ENCODE results near the gene IL16.

IL16 gene

DNA sequence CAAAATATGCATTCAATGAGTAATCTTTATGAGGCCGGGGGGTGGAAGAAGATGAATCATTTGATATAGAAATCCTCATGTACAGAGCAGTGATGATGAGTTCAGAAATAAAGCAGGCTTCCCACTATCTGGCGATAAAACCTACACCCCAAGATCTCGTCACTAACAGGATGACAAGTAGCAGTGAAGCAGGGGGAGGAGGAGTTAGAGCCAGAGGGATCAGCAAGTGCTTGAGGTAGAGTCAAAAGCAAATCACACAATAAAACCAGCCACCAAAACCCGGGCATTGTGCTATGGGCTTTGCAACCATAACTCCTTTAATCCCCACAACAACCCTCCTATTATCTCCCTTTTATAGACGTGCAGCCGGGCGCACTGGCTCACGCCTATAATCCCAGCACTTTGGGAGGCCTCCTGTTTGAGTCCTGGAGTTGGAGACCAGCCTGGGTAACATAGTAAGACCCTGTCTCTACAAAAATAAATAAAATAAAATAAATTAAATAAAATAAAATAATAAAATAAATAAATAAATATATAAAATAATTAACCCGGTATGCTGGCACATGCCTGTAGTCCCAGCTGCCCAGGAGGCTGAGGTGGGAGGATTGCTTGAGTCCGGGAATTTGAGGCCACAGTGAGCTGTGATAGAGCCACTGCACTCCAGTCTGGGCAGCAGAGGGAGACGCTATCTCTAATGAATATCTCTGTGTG, 74.3 kb downstream of the IL16 start:
- Histone ChIP-seq H3K27me3 (ENCODE audit: control insufficient read depth in 5 of 5, insufficient read depth in 4 of 5, low read length in 5 of 5) (no peaks in the 10 kb centered on the region), H3K9ac (ENCODE audit: low read length in 5 of 5) (no peak overlapping the region), H3K36me3 (ENCODE audit: control insufficient read depth in 5 of 5, insufficient read depth in 5 of 5, low read length in 5 of 5) (peaks cover 0 to 61% (median 51%) of the 10 kb centered on the region in 5 donors), H3K4me1 (ENCODE audit: control insufficient read depth in 5 of 5, insufficient read depth in 5 of 5, low read length in 5 of 5) (peaks cover 1 to 15% (median 11%) of the 10 kb centered on the region in 5 donors), H3K4me3 (ENCODE audit: low read depth in 1 of 5, low read length in 5 of 5) (no peak overlapping the region), H3K27ac (ENCODE audit: low read depth, low read length) (no peak overlapping the region), H3K9me3 (ENCODE audit: control insufficient read depth in 5 of 5, low read length in 5 of 5) (no peaks in the 10 kb centered on the region)

DNA sequence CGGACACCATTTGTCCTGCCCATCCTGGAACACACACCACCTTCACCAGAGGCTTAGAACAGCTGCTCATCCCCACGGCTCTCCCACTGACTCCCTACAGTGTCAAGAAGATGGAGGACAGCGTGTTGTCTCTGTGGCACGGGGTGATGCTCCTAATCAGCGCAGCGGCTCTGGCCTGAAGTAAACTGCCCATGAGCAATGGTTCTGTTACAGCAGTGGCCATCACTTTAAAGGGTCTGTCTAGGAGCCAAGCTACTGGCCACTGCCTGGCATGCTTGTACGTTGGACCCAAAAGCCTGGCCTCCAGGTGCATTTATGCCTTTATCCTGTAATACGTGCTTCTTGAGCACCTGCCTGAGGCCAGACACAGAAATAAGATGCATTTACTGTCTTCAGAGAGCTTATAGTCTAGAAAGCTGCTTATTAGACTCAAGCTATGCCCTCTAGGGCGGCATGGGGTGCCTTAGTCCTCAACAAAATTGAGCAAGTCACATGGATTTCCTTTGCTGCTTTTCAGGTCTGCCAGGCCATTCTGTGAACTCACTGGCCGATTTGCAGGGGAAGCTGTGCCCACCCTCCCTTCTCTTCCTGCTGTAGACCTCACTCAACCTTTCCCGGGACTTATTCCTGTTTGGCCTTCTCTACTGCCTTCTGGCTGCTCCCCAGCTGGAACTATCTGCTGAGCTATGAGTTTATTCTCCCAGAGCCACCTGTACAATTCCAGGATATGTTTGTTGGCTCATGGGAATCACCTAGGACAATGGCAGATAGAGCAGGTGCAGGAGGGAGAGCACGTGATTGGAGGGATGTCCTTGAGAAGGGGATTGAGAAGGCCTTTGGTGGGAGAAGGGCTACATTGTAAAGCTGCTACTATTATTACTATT, 75.3 kb downstream of the IL16 start:
- Histone ChIP-seq H3K4me3 (ENCODE audit: low read depth in 1 of 5, low read length in 5 of 5) (no peak overlapping the region), H3K4me1 (ENCODE audit: control insufficient read depth in 5 of 5, insufficient read depth in 5 of 5, low read length in 5 of 5) (peaks cover 0 to 11% (median 7%) of the 10 kb centered on the region in 5 donors), H3K27me3 (ENCODE audit: control insufficient read depth in 5 of 5, insufficient read depth in 4 of 5, low read length in 5 of 5) (no peaks in the 10 kb centered on the region), H3K9me3 (ENCODE audit: control insufficient read depth in 5 of 5, low read length in 5 of 5) (peaks cover 0 to 4% (median 0%) of the 10 kb centered on the region in 5 donors), H3K36me3 (ENCODE audit: control insufficient read depth in 5 of 5, insufficient read depth in 5 of 5, low read length in 5 of 5) (peaks cover 0 to 57% (median 47%) of the 10 kb centered on the region in 5 donors), H3K27ac (ENCODE audit: low read depth, low read length) (no peak overlapping the region), H3K9ac (ENCODE audit: low read length in 5 of 5) (no peak overlapping the region)

- no peaks in the 10 kb centered on the region for H3K27me3 ChIP-seq (ENCODE audit: control insufficient read depth in 5 of 5, insufficient read depth in 4 of 5, low read length in 5 of 5)
- no peak overlapping the region for H3K27ac ChIP-seq (ENCODE audit: low read depth, low read length)
- peaks cover 0 to 46% (median 40%) of the 10 kb centered on the region in 5 donors for H3K36me3 ChIP-seq (ENCODE audit: control insufficient read depth in 5 of 5, insufficient read depth in 5 of 5, low read length in 5 of 5)
- H3K9ac ChIP-seq (ENCODE audit: low read length in 5 of 5), result no peak overlapping the region
- no peak overlapping the region for H3K4me3 ChIP-seq (ENCODE audit: low read depth in 1 of 5, low read length in 5 of 5)
- H3K9me3 ChIP-seq (ENCODE audit: control insufficient read depth in 5 of 5, low read length in 5 of 5), result peaks cover 0 to 6% (median 4%) of the 10 kb centered on the region in 5 donors
- peaks cover 0 to 11% (median 7%) of the 10 kb centered on the region in 5 donors for H3K4me1 ChIP-seq (ENCODE audit: control insufficient read depth in 5 of 5, insufficient read depth in 5 of 5, low read length in 5 of 5)
Measured at GRCh38 chr15:81273200-81273599, 76.5 kb downstream of the IL16 start.

- H3K27ac ChIP-seq (ENCODE audit: low read depth, low read length), result no peak overlapping the region
- H3K36me3 ChIP-seq (ENCODE audit: control insufficient read depth in 5 of 5, insufficient read depth in 5 of 5, low read length in 5 of 5), result peaks cover 0 to 46% (median 38%) of the 10 kb centered on the region in 5 donors
- H3K4me1 ChIP-seq (ENCODE audit: control insufficient read depth in 5 of 5, insufficient read depth in 5 of 5, low read length in 5 of 5), result peaks cover 0 to 11% (median 7%) of the 10 kb centered on the region in 5 donors
- H3K27me3 ChIP-seq (ENCODE audit: control insufficient read depth in 5 of 5, insufficient read depth in 4 of 5, low read length in 5 of 5), result no peaks in the 10 kb centered on the region
- H3K9me3 ChIP-seq (ENCODE audit: control insufficient read depth in 5 of 5, low read length in 5 of 5), result peaks cover 0 to 6% (median 4%) of the 10 kb centered on the region in 5 donors
- H3K4me3 ChIP-seq (ENCODE audit: low read depth in 1 of 5, low read length in 5 of 5), result no peak overlapping the region
- H3K9ac ChIP-seq (ENCODE audit: low read length in 5 of 5), result no peak overlapping the region
Measured at GRCh38 chr15:81273855-81274254, 77.2 kb downstream of the IL16 start.

DNA sequence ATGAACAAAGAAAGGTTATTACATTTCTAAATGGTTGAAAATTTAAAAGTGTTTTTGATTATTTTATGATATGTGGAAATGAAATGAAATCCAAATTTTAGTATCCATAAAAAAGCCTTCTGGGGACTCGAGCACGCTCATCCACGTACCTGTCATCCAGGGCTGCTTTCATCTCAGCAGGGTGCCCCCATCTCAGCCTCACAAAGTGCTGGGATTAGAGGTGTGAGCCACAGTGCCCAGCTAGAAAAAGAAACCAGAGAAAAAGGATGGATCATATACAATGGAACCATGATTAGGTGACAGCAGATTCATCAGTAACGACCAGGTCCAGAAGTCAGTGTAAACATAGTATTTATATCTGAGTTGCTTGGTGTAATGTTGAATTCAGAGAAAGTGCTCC, 77.6 kb downstream of the IL16 start:
- Histone ChIP-seq H3K36me3 (ENCODE audit: control insufficient read depth in 5 of 5, insufficient read depth in 5 of 5, low read length in 5 of 5) (peaks cover 2 to 42% (median 37%) of the 10 kb centered on the region in 5 donors), H3K4me1 (ENCODE audit: control insufficient read depth in 5 of 5, insufficient read depth in 5 of 5, low read length in 5 of 5) (peaks cover 0 to 11% (median 7%) of the 10 kb centered on the region in 5 donors), H3K9ac (ENCODE audit: low read length in 5 of 5) (no peak overlapping the region), H3K27me3 (ENCODE audit: control insufficient read depth in 5 of 5, insufficient read depth in 4 of 5, low read length in 5 of 5) (no peaks in the 10 kb centered on the region), H3K27ac (ENCODE audit: low read depth, low read length) (no peak overlapping the region), H3K4me3 (ENCODE audit: low read depth in 1 of 5, low read length in 5 of 5) (no peak overlapping the region), H3K9me3 (ENCODE audit: control insufficient read depth in 5 of 5, low read length in 5 of 5) (peaks cover 0 to 6% (median 4%) of the 10 kb centered on the region in 5 donors)

- no peak overlapping the region for H3K9ac ChIP-seq (ENCODE audit: low read length in 5 of 5)
- H3K36me3 ChIP-seq (ENCODE audit: control insufficient read depth in 5 of 5, insufficient read depth in 5 of 5, low read length in 5 of 5), result peaks cover 3 to 42% (median 39%) of the 10 kb centered on the region in 5 donors
- no peak overlapping the region for H3K27ac ChIP-seq (ENCODE audit: low read depth, low read length)
- H3K9me3 ChIP-seq (ENCODE audit: control insufficient read depth in 5 of 5, low read length in 5 of 5), result peaks cover 0 to 6% (median 4%) of the 10 kb centered on the region in 5 donors
- no peak overlapping the region for H3K4me3 ChIP-seq (ENCODE audit: low read depth in 1 of 5, low read length in 5 of 5)
- H3K4me1 ChIP-seq (ENCODE audit: control insufficient read depth in 5 of 5, insufficient read depth in 5 of 5, low read length in 5 of 5), result peaks cover 0 to 19% (median 8%) of the 10 kb centered on the region in 5 donors
- H3K27me3 ChIP-seq (ENCODE audit: control insufficient read depth in 5 of 5, insufficient read depth in 4 of 5, low read length in 5 of 5), result no peaks in the 10 kb centered on the region
Measured at GRCh38 chr15:81274931-81275707, 78.4 kb downstream of the IL16 start.

DNA sequence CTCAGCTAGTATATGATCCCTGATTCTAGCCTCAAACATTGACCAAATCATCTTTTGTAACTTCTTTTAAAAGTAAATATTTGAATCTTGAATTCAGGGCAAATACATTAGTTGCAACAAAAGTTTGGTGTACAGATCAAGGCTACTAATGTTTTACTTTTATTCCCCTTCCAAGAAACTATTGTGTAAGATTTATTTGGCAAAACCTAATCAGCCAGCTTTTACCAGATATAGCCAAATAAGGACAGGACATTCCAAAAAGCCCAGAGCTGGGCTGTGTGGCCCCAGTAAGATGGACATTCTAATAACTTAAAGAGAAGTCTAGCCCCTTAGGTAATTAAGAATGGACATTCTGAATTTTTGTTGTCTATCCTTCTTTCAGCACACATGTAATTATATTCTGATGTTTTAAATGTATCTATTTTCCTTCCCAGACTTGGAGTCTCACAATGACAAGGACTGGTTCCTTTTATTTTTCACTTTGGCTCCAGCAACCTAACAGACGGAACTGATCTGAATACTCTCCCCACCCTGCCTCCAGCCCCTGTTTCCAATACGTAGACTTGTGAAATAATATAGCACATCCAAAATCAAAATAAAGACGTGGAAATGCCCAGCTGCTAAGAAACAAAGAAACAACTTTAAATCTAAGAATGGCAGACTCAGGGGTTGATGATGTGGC, 79.2 kb downstream of the IL16 start:
- H3K4me1 ChIP-seq (ENCODE audit: control insufficient read depth in 5 of 5, insufficient read depth in 5 of 5, low read length in 5 of 5), result peaks cover 0 to 20% (median 8%) of the 10 kb centered on the region in 5 donors
- H3K36me3 ChIP-seq (ENCODE audit: control insufficient read depth in 5 of 5, insufficient read depth in 5 of 5, low read length in 5 of 5), result peaks cover 3 to 41% (median 37%) of the 10 kb centered on the region in 5 donors
- peaks cover 0 to 6% (median 4%) of the 10 kb centered on the region in 5 donors for H3K9me3 ChIP-seq (ENCODE audit: control insufficient read depth in 5 of 5, low read length in 5 of 5)
- no peak overlapping the region for H3K4me3 ChIP-seq (ENCODE audit: low read depth in 1 of 5, low read length in 5 of 5)
- no peak overlapping the region for H3K9ac ChIP-seq (ENCODE audit: low read length in 5 of 5)
- no peaks in the 10 kb centered on the region for H3K27me3 ChIP-seq (ENCODE audit: control insufficient read depth in 5 of 5, insufficient read depth in 4 of 5, low read length in 5 of 5)
- H3K27ac ChIP-seq (ENCODE audit: low read depth, low read length), result no peak overlapping the region

- Histone ChIP-seq H3K4me1 (ENCODE audit: control insufficient read depth in 5 of 5, insufficient read depth in 5 of 5, low read length in 5 of 5) (peaks cover 0 to 23% (median 8%) of the 10 kb centered on the region in 5 donors), H3K27ac (ENCODE audit: low read depth, low read length) (no peak overlapping the region), H3K4me3 (ENCODE audit: low read depth in 1 of 5, low read length in 5 of 5) (no peak overlapping the region), H3K27me3 (ENCODE audit: control insufficient read depth in 5 of 5, insufficient read depth in 4 of 5, low read length in 5 of 5) (no peaks in the 10 kb centered on the region), H3K36me3 (ENCODE audit: control insufficient read depth in 5 of 5, insufficient read depth in 5 of 5, low read length in 5 of 5) (peaks cover 3 to 46% (median 37%) of the 10 kb centered on the region in 5 donors), H3K9me3 (ENCODE audit: control insufficient read depth in 5 of 5, low read length in 5 of 5) (peaks cover 0 to 6% (median 4%) of the 10 kb centered on the region in 5 donors), H3K9ac (ENCODE audit: low read length in 5 of 5) (no peak overlapping the region)
Measured at GRCh38 chr15:81276967-81277366, 80.3 kb downstream of the IL16 start.

DNA sequence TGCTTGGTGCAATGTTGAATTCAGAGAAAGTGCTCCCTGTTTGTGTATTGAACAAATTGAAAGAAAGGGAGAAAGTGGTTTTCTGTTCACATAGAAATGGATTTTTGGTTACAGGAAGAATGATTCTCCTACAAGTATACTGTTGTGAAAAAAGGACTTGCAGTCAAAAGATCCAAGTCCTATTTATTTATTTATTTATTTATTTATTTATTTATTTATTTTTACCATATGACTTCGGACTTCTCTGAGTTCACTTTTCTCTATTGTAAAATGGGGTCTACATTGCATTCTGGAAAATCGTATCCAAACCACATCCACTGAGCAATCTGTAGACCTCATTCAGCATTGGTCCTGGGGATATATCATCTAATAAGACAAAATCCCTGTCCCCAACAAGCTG, 81.2 kb downstream of the IL16 start:
- Histone ChIP-seq H3K4me3 (ENCODE audit: low read depth in 1 of 5, low read length in 5 of 5) (no peak overlapping the region), H3K4me1 (ENCODE audit: control insufficient read depth in 5 of 5, insufficient read depth in 5 of 5, low read length in 5 of 5) (peaks cover 0 to 26% (median 8%) of the 10 kb centered on the region in 5 donors), H3K36me3 (ENCODE audit: control insufficient read depth in 5 of 5, insufficient read depth in 5 of 5, low read length in 5 of 5) (peaks cover 3 to 47% (median 37%) of the 10 kb centered on the region in 5 donors), H3K27ac (ENCODE audit: low read depth, low read length) (no peak overlapping the region), H3K27me3 (ENCODE audit: control insufficient read depth in 5 of 5, insufficient read depth in 4 of 5, low read length in 5 of 5) (no peaks in the 10 kb centered on the region), H3K9me3 (ENCODE audit: control insufficient read depth in 5 of 5, low read length in 5 of 5) (peaks cover 0 to 6% (median 4%) of the 10 kb centered on the region in 5 donors), H3K9ac (ENCODE audit: low read length in 5 of 5) (no peak overlapping the region)
